Measurements from ENCODE around the gene ABLIM3.

GRCh38 chr5:149297340-149298025 lies 156.2 kb downstream of the ABLIM3 start:
- no peak for TF ChIP-seq CTCF (conservative IDR thresholded peaks at IDR 0.05)
- no peak for TF ChIP-seq EZH2 (IDR thresholded peaks at IDR 0.05; ENCODE audit: low read depth)
